Mammary epithelial cell (primary cell): ENCODE data around the gene BICRAL.

ENCODE experiments used
- EZH2 ChIP-seq: IDR thresholded peaks from 2 replicates; pipeline ENCODE4 v1.6.1; 2012; ENCODE audit warnings: low read length, inconsistent platforms, borderline replicate concordance
- TF ChIP-seq, protein P1 (sequence below), 2 donors: IDR thresholded peaks in 1 of 2; conservative IDR thresholded peaks in 1 of 2; 2 replicates each; pipeline ENCODE4 v1.5.1; 2011 to 2012; ENCODE audit warnings: inconsistent platforms in 2 of 2, low read length in 2 of 2, mild to moderate bottlenecking in 2 of 2, control low read depth in 1 of 2, low read depth in 1 of 2; ENCODE audit not compliant: insufficient read depth in 1 of 2; ENCODE audit errors: extremely low read depth in 1 of 2

DNA sequence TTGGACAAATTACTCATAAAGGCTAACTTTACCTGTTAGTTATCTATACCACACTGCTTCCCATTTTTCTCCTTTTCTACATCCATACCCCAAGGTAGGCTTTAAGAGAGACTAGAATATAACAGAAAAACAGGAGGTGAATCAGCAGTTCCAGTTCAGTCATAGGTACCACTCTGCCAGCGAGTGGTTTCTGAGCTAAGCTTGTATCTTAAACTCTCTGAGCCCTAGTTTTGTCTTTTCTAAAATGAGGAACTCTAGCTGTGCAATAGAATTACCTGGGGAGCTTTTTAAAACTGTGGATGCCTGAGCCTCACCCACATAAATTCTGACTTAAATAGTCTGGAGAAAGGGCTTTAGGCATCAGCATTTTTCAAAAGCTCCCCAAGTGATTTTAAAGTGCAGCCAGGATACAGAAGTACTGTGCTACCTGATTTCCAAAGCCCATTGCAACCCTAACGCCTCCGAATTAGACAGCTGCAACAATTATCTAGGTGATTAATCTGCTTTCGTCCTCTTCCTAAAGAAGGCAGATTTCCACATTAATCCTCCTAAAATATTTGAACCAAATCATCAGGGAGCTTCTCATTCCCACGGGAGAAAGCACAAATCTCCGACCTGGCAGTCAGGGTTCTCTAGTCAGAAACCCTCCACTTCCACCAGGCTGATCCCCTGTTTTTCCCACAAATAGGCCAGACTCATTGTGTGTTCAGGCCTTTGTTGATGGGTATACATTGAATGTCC, 60.2 kb downstream of the BICRAL start:
- TF ChIP-seq, protein P1, sequence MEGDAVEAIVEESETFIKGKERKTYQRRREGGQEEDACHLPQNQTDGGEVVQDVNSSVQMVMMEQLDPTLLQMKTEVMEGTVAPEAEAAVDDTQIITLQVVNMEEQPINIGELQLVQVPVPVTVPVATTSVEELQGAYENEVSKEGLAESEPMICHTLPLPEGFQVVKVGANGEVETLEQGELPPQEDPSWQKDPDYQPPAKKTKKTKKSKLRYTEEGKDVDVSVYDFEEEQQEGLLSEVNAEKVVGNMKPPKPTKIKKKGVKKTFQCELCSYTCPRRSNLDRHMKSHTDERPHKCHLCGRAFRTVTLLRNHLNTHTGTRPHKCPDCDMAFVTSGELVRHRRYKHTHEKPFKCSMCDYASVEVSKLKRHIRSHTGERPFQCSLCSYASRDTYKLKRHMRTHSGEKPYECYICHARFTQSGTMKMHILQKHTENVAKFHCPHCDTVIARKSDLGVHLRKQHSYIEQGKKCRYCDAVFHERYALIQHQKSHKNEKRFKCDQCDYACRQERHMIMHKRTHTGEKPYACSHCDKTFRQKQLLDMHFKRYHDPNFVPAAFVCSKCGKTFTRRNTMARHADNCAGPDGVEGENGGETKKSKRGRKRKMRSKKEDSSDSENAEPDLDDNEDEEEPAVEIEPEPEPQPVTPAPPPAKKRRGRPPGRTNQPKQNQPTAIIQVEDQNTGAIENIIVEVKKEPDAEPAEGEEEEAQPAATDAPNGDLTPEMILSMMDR (conservative IDR thresholded peaks at IDR 0.05 in 1 of 2, IDR thresholded peaks at IDR 0.05 in 1 of 2; ENCODE audit: extremely low read depth in 1 of 2, insufficient read depth in 1 of 2, low read depth in 1 of 2, low read length in 2 of 2) = no peak
- no peak for TF ChIP-seq EZH2
